ENCODE results near the gene EXOC6B. TPM values are rescaled to one million over a fixed set of nuclear protein-coding genes. Genes with fewer than 3 reads are reported as not detected.

Gene EXOC6B
- total RNA-seq, 1 experiment from 2014 or later, result 34.3 TPM

DNA sequence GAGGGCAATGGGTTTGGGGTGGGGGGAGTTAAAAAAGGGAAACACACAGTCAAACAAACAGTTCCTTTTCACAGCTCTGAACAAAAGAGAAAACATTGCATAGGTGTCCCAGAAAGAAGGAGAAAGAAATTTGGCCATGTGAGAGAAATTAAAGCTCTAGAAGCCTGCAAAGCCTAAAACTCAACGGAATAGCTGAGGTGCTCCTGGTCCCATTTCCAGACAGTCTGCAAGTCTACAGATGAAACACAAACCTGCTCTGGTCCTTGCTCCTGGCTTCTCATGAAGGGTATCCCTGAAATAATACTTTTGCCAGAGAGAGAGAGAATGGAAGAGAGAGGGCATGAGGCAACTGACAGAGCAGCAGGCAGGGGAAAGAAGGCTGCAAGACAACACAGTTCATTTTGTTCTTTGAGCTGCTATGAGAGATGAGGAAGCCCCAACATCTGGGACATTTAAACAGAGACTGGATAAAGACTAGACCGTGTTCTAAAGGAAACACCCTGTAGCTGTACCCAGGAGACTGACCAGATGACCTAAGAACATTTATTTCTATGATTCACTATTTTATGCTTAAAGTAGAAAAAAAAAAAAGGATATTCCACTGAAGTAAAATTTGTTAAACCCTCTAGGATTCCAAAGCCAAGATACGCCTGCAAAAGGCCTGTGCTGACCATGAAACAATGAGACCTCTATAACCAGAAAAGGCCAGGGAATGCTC, 620.9 kb downstream of the EXOC6B start:
- ChIA-PET POLR2A (ENCODE audit: unreplicated experiment) (no interaction called here), CTCF (interaction anchor here (0.7 kb wide), 1 partner anchor 281 kb away, joined by 5 read pairs; no protein-coding TSS in a partner anchor)
- DNase-seq, result no peak
- Histone ChIP-seq H3K9me2 (ENCODE audit: insufficient read depth) (no peaks in the 10 kb centered on the region), H3K27ac (no peak overlapping the region), H3K4me2 (no peak overlapping the region), H3F3A (ENCODE audit: insufficient read depth, low read depth) (no peaks in the 10 kb centered on the region), H3K79me2 (ENCODE audit: low read depth) (no peaks in the 10 kb centered on the region), H3K27me3 (ENCODE audit: insufficient read depth, low read depth) (no peaks in the 10 kb centered on the region), H3K36me3 (ENCODE audit: low read depth) (no peaks in the 10 kb centered on the region), H2AFZ (no peak overlapping the region), H3K9me3 (ENCODE audit: insufficient read depth, low read depth) (no peaks in the 10 kb centered on the region), H3K4me3 (no peak overlapping the region), H3K4me1 (replicated peaks; ENCODE audit: insufficient read depth) (no peaks in the 10 kb centered on the region; the same call in 1 of the 2 replicates), H4K20me1 (ENCODE audit: insufficient read depth) (no peaks in the 10 kb centered on the region)
- intact Hi-C loops (cut with micrococcal nuclease; ENCODE audit: unreplicated experiment), result no loop called here
- TF ChIP-seq, protein P1, sequence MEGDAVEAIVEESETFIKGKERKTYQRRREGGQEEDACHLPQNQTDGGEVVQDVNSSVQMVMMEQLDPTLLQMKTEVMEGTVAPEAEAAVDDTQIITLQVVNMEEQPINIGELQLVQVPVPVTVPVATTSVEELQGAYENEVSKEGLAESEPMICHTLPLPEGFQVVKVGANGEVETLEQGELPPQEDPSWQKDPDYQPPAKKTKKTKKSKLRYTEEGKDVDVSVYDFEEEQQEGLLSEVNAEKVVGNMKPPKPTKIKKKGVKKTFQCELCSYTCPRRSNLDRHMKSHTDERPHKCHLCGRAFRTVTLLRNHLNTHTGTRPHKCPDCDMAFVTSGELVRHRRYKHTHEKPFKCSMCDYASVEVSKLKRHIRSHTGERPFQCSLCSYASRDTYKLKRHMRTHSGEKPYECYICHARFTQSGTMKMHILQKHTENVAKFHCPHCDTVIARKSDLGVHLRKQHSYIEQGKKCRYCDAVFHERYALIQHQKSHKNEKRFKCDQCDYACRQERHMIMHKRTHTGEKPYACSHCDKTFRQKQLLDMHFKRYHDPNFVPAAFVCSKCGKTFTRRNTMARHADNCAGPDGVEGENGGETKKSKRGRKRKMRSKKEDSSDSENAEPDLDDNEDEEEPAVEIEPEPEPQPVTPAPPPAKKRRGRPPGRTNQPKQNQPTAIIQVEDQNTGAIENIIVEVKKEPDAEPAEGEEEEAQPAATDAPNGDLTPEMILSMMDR (conservative IDR thresholded peaks at IDR 0.05), result no peak
- TF ChIP-seq EZH2 (IDR thresholded peaks at IDR 0.05; ENCODE audit: low read depth), result no peak
- no TSS peak for BruUV-seq (replicated peaks)

DNA sequence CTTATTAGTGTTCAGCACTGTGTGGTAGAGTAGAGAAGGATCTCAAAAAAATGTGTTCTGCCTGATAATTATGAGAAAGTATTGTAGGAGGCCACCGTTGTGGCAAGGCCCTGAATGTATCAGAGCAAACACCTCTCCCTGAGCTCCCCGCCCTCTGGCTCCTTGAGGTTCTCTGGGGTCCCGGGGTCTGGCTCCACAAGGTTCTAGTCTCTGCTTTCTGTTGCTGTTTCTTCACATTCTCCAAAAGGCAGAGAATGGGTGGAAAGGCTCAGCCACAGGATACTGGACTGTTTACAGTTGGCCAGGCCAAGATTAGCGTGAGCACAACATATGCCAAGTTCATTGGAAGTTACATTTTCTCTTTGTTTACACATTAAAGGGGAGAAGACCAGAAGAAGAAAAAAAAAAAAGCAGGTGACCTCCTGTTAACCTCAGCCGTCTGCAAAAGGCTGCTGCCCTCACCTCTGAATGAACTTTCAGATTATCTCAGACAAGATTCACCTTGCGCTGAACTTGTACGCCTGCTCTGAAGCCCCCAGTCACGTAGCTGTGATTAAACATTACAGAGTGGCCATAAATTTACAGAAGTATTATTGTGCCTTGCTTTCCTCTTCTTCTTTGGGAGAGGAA, 621.6 kb downstream of the EXOC6B start:
- CTCF ChIA-PET, result interaction anchor here (0.7 kb wide), 1 partner anchor 282 kb away, joined by 5 read pairs; no protein-coding TSS in a partner anchor
- no peak overlapping the region for H3K4me2 ChIP-seq
- no peak overlapping the region for H3K27ac ChIP-seq

DNA sequence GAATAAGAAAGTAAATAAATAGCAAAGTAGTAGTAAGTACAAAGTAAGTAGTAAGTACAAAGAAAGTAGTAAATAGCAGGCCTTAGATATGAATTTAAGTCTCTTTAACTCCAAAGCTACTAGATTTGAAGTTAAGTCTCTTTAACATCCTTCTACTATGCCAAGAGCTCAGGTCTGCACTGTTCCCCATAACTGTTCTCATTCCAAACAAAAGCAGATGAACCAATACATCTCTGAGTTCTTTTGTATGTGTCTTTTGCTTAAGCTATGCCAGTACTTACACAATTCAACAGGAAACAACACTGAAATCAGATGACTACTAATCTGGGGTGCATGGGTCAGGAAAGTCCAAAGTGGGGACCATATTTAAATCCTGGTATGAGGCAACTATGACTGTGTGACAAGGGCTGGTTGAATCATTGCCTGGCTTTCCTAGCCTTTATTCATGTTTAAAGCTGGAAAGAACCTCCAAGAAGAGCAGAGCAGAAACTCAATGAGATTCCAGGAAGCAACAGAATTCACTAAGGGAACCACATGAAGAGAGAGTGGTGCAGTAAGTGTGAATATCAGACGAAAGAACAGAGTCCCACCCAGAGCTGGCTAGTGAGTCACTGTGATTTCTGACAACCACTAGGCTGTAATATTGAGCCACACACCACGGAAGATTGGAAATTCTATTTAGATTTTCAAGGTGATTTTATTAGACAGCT, 627.1 kb downstream of the EXOC6B start:
- Histone ChIP-seq H3K4me1 (replicated peaks; ENCODE audit: insufficient read depth) (0 out of 2 replicates have a peak, but pooled peaks cover 5% of the 10 kb centered on the region), H3K27me3 (ENCODE audit: insufficient read depth, low read depth) (no peaks in the 10 kb centered on the region), H4K20me1 (ENCODE audit: insufficient read depth) (no peaks in the 10 kb centered on the region), H3K79me2 (ENCODE audit: low read depth) (no peaks in the 10 kb centered on the region), H3K4me3 (no peak overlapping the region), H3K27ac (no peak overlapping the region), H3K9me3 (ENCODE audit: insufficient read depth, low read depth) (no peaks in the 10 kb centered on the region), H3K4me2 (no peak overlapping the region), H3K9me2 (ENCODE audit: insufficient read depth) (no peaks in the 10 kb centered on the region), H3F3A (ENCODE audit: insufficient read depth, low read depth) (no peaks in the 10 kb centered on the region), H2AFZ (no peak overlapping the region), H3K36me3 (ENCODE audit: low read depth) (no peaks in the 10 kb centered on the region)
- BruUV-seq (replicated peaks), result no TSS peak
- ChIA-PET CTCF (no interaction called here), POLR2A (ENCODE audit: unreplicated experiment) (no interaction called here)
- no peak for DNase-seq
- TF ChIP-seq, protein P1 (conservative IDR thresholded peaks at IDR 0.05), result peak; percentile 38
- TF ChIP-seq EZH2 (IDR thresholded peaks at IDR 0.05; ENCODE audit: low read depth), result no peak
- intact Hi-C loops (cut with micrococcal nuclease; ENCODE audit: unreplicated experiment), result no loop called here

More for the DNA sequence above, 621.6 kb downstream of the EXOC6B start:
- Histone ChIP-seq H3K4me1 (replicated peaks; ENCODE audit: insufficient read depth) (peaks cover 4% of the 10 kb centered on the region; the same call in 1 of the 2 replicates), H3K9me3 (ENCODE audit: insufficient read depth, low read depth) (no peaks in the 10 kb centered on the region), H3K79me2 (ENCODE audit: low read depth) (no peaks in the 10 kb centered on the region), H3K27me3 (ENCODE audit: insufficient read depth, low read depth) (no peaks in the 10 kb centered on the region), H3K4me3 (no peak overlapping the region), H3K36me3 (ENCODE audit: low read depth) (no peaks in the 10 kb centered on the region), H2AFZ (no peak overlapping the region), H3K9me2 (ENCODE audit: insufficient read depth) (no peaks in the 10 kb centered on the region), H3F3A (ENCODE audit: insufficient read depth, low read depth) (no peaks in the 10 kb centered on the region), H4K20me1 (ENCODE audit: insufficient read depth) (no peaks in the 10 kb centered on the region)
- intact Hi-C loops (cut with micrococcal nuclease; ENCODE audit: unreplicated experiment), result no loop called here
- POLR2A ChIA-PET (ENCODE audit: unreplicated experiment), result no interaction called here
- BruUV-seq (replicated peaks), result no TSS peak
- no peak for DNase-seq
- TF ChIP-seq, protein P1 (conservative IDR thresholded peaks at IDR 0.05), result no peak
- TF ChIP-seq EZH2 (IDR thresholded peaks at IDR 0.05; ENCODE audit: low read depth), result no peak
